GM19240 (cell line): Measurements from ENCODE around the gene AMT.
A peak's percentile ranks its signal among the peaks of the same experiment; 100 is the strongest.
"Not testable (repeated sequence)": the region's sequence is repeated elsewhere in the genome, so short reads cannot be mapped to it uniquely, and the experiment has no call there.

Experiments used
- DNase-seq: peaks from one replicate; pipeline ENCODE4 v3.0.0; 2011; ENCODE audit warnings: low spot score; ENCODE audit not compliant: insufficient read length

Gene AMT

DNA sequence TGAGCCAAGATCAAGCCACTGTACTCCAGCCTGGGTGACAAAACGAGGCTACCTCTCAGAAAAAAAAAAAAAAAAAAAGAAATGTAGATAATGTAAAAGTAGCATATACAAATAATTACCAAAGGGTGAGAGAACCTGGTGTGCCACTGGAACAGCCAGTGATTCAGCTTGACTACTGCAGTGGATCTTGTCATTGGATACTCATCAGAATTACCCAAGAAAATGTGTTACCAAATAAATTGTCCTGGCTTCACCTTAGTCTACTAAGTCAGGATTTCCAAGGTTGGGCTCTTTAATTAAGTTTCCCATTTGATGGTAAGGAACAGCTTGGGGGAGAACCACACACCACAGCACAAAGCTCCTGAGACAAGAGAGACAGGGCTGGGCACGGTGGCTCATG, 5.3 kb upstream of the AMT start:
- no peak for DNase-seq

DNA sequence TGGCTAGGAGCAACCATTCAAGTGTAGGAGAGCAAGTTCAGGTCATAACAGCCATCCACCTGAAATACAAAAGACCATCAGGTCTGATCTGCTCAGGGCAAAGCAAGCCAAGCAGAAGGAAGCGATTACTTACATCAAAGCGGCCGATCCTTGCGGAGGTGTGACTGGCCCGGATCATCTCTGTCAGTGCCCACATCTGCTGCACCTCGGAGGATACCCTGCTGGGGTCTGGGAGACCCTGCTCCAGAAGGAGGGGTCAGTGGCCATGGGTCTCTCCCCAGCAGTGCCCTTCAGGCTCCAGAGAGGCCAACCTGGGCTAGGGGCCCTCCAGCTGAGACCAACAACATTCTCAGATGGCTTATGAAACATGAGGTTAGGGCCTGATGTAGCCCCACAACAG, 2.5 kb upstream of the AMT start:
- no peak for DNase-seq

DNA sequence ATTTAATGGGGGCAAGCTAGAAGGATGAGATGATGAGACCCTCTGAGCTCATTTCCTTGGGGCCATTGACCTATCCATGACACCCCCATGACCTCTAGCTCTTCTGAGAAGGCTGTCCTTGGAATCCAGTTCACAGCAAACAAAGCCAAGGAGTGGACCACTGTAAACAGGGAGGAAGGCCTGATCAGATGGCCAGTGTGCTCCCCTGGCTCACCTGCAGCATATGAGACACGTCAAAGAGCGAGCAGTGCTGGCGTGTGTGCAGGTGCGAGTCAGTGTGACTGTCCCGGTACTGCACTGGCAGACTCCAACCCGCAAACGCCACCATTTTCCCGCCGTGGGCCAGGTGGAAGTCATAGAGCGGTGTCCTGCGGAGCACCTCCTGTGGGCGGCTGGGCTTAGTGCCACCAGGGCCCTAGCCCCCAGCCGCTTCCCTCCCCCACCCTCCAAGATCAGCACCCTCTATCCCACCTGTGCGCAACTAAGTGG, 339 bp downstream of the AMT start:
- no peak for DNase-seq

DNA sequence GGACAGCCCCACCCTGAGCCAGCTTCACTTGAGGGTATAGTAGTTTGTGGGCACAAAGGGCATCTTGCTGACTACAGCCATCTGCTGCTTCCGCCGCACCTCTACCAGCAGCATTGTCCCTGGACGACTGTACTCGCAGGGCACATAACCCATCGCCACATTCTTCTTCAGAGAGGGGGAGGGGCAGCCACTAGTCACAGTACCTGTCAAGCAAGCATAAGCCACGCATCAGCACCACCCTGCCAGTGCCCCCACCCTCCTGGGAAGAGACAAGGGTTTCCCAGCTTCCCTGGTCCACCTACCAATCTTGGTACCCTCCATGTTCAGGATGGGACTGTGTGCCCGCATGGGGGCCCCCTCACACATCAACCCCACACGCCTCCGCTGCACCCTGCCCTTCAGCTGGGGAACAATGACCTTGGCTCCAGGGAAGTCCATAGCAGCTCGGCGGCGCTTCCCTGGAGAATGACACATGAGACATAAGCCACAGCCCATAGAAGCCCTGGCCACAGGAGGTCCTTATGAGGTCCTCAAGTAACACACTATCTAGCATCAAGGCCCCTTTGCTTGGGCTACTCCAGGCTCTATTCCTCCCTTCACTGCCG, 4.7 kb downstream of the AMT start:
- DNase-seq = no peak

DNA sequence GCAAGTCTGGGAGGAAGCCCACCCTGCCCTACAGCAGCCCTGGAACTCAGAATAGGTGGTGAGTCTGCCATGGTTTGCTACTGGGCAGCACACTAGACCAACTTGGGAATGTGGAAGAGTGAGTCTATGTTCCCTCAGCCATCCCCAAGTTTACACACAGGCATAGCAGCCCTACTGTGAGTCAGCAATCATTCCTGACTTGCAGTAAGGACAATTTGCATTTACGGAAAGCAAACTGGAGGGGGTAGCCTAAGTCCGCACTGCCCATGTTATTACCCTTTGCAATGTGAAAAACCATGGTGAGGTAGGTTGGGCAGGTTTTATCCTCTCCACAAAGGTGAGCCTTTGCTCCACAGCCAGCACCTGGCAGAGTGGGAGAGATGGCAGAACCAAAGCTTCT, 5.4 kb downstream of the AMT start:
- no peak for DNase-seq

DNA sequence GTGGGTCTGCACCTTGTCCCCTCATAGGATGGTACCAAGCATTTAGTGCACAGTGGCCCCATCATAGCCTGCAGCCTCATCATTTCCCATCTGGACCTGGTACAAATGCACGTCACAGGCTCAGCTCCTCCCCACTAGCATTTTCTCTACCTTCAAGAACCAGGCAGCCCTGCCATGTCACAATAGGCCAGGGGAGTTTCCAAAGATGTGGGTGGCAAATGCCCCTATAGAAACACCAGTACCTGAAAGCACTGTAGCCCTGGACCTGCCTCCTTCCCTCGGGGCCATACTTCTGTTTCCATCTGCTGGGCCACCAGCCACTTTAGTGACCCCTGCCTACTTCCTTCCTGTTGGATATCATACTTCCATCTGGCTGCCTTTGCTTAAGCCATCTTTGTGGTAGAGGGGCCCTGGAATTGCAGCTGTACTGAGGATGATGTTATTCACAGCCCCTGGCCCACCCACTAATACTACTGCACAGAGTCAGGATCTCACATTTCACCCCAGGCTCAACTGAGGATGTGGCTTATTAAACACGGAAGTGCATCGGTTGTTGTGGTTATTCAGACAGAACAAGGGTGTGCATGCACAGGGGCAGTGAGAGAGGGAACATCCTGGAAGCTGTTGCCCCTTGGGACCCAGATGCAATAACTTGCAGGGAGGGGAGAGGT, 6.2 kb downstream of the AMT start:
- DNase-seq = no peak

DNA sequence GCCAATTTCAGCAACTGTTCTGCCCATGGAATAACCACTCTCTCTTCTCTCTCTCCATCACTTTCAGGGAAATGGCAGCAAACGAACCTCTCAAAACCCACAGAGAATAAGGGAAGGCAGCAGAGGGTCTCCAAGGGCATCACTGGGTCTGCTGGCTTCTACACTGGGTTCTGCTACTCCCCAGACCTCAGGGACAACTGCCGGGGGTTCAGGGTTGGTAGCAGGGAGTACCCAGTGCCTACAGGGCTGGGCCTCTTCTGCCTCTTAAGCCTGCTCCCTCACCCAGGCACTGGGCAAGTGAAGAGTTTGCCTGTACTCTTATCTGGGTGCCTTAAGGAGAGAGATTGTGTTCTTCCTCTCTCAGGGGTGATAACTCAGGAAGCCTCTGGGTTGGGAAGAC, 7.5 kb downstream of the AMT start:
- no peak for DNase-seq

DNA sequence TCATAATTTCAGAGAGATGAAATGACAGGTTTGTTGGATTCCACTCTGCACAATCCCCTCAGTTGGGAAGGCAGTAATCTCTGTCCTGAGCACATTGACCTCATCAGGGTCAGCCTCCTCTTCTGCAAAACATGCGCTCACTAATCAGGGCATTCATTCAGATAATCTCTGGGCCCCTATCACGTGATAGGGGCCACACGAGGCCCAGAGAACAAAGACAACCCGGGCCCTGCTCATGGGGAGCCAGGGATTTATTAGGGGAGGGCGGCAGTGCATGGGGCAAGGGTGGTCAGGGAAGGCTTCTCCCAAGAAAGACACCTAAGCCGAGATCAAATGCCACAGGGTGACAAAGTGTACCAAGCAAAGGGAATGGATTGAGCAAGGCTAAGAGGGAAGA, 8.9 kb downstream of the AMT start:
- no peak for DNase-seq

DNA sequence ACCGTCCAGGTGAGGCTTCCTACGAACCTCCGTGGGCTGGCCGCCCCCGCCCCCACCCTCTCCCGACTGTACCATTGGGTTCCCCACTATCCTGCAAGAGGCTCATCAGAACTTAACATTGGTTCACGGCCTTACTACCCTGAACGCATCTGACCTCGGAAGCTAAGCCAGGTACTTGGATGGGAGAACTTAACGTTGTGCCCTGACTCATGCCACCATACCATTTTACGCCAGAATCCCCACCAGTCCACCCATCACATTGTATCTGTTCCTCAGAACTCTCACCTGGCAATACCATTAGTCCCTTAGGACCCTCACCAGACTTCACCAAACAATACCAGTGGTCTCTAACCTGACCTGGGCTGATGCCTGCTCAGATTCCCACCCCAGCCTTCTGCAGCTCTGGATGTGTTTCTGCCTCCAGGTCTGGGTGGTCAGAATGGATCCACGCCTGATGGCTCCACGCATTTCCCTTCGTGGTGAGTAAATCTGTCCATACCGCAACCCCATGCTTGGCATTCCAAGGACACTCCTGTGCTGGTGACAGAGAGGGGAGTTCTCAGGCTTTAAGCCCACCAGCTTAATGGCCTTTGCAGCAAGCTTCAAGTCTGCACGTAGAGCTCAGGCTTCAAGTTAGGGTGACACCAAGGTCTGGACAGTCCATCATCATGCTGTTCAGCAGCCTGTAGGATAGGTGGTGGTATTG, 9.5 kb downstream of the AMT start:
- DNase-seq = no peak

DNA sequence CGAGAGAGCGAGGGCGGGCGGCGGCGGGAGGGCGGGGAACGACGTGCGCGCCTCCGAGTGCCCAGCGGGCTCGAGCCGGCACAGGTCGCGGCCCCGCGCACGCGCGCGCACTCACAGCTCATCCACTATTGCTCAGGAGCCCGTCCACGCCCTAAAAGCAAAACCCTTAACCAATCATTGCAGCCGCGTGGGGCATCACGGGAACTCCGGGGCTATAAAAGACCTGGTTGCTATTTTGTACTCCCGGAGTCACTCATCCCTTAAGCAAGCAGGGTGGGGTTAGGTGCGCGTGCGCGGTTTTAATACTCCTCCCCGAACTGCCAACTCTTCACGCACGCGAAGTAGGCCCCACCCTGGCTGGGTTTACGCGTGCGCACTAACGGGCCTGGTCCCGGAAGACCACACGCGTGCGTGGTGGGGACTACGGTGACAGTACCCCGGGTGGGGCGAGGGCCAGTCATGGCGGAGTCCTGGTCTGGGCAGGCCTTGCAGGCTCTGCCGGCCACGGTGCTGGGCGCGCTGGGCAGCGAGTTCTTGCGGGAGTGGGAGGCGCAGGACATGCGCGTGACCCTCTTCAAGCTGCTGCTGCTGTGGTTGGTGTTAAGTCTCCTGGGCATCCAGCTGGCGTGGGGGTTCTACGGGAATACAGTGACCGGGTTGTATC, 10.2 kb downstream of the AMT start, which contains the start of the genes RHOA and TCTA:
Gene RHOA (minus strand): TSS at position 9 of the 664 bp plus-strand sequence. CDS start 36,387 bp downstream, outside the sequence.
Gene TCTA (plus strand): TSS at position 456 of the 664 bp plus-strand sequence. CDS start 4 bp downstream, at position 460.
- peak; percentile 93 for DNase-seq

DNA sequence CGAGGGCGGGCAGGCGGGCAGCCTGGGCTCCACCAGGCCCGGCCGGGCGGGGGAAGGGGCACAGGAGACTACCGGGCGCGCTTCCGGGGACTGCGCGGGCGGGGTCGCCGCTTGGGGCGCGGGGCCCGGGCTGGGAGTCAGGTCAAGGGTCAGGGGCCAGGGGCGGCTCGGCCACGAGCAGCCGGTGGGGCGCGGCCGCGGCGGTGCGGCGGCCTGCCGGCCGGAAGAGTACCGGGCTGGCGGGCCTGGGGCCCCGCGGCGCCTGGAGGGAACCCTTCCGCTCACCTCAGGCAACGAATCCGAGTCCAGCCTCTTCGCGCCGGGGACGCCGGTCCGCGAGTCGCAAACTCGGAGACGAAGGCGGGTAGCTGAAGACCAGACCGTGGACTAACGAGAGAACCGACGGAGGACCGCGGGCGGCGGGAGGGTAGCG, 10.7 kb downstream of the AMT start:
- no peak for DNase-seq

DNA sequence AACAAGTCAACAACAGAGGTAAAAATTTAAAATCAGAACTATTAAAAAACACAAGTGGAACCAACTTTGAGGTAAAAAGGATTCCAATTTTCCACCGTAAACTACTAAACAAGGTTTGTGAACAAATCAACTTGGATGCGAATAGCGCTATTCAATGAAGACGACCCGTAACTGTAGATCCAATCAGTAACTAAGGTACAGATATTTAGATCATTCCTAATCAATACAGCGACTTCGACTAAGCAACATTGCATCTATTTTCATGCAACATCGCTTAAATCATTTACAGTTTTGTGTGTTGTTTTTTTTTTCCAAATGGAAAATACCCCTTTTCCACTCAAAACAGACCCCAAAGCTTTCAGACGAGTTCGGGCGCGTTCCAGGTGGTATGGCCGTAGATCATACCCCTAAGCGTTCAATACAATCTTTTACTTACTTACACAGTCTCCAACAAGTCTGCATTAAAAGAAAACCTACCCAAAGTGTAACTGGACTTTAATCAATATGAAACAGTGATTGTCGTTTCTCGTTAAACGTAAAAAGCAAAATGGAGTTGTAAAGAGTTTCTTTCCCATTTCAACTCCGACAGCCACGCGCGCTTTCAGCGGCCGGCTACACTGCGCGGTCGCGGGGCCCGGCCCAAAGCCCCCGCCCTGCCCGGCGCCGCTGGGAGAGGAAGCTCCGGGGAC, 11.3 kb downstream of the AMT start:
- no peak for DNase-seq

DNA sequence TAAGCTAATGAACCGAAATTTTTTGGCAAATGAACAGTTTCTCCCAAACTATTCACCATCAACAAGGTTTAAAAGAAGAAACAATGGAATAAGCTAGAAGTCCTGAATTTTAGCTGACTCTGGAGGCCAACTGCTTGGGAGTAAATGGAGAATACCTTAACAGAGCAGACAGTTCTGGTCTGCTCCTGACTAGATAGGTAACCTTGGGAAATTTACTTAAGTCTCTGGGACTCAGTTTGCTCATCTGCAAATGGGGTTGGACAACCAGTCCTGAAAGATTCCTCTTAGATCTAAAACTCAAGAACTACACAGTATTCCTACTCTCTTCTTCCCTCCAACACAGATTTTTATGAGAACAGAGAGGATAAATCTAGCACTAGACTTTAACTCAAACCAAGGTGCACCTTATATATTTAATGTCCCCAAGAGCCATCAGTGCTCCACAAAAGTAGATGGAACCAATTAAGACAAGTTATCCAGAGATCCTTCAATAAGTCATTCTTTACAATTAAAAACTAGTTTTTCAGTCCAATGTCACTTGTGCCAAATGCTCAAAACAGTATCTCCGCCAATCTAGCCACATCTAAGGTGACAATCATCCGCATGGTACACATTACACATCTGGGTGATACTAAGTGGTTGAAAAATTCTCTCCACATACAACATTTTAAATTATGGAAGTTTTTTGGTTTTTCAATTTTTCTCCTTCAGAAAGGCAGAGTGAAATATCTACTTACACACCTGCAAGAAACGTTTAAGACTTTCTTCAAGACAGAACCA, 12.0 kb downstream of the AMT start:
- DNase-seq = no peak

DNA sequence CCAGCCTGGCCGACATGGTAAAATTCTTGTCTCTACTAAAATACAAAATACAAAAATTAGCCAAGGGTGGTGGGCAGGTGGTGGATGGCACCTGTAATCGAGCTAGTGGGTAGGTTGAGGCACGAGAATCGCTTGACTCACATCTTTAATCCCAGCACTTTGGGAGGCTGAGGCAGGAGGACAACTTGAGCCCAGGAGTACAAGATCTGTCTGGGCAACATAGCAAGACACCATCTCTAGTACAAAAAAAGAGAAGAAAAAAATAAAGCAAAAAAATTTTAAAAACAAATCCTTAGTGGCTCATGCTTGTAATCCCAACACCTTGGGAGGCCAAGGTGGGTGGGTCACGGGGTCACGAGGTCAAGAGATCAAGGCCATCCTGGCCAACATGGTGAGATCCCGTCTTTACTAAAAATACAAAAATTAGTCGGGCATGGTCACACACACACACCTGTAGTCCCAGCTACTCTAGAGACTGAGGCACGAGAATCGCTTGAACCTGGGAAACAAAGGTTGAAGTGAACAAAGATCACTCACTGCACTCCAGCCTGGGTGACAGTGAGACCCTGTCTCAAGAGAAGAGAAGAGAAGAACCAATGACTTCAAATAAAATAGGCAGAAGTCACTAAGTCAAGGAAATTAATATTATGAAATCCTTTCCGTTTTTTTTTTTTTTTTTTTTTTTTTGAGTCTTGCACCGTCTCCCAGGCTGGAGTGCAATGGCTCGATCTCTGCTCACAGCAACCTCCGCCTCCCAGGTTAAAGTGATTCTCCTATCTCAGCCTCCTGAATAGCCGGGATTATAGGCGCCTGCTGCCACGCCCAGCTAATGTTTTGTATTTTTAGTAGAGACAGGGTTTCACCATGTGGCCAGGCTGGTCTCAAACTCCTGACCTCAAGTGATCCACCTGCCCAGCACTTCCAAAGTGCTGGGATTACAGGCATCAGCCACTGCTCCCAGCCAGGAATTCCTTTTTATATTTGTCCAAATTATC, 15.4 kb downstream of the AMT start:
- no peak for DNase-seq

DNA sequence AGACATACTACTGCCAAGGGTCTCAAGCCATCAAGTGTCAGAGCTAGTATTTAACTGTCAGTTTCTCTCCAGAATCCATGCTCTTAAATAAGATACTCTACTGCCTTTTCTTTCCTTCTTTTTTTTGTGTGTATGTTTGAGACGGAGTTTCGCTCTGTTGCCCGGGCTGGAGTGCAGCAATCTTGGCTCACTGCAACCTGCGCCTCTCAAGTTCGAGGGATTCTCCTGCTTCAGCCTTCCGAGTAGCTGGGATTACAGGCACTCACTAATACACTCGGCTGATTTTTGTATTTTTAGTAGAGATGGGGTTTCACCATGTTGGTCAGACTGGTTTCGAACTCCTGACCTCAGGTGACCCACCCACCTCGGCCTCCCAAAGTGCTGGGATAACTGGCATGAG, 16.7 kb downstream of the AMT start:
- DNase-seq = not testable (repeated sequence)

DNA sequence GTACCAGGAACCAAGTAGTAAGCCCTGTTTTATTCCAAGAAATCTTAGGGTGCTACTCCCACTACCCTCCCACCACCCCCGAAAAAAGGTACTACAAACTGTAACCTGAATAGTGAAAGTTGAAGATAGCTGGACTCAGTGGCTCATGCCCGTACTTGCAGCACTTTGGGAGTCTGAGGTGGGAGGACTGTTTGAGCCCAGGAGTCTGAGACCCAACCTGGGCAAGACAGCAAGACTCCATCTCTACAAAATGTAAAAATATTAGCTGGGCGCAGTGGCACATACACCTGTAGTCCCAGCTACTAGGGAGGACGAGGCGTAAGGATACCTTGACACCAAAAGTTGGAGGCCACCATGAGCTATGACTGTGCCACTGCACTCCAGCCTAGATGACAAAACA, 18.4 kb downstream of the AMT start:
- no peak for DNase-seq

DNA sequence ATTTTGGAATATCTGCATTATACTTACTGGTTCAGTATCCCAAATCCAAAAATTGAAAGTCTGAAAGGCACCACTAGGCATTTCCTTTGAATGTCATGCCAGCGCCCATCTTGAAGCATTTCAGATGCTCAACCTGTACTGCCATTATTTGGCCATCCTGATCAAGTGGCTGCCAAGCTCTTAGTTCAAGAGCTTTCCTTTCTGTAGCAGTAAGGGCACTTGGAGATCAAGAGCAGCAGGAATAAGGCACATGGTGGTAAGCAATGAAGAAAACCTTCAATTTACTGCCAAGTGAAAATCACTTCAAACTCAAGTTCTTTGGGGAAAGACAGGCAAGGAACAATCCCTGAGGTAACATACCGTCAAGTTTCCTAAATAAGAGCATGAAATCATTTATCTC, 20.5 kb downstream of the AMT start:
- DNase-seq = no peak

DNA sequence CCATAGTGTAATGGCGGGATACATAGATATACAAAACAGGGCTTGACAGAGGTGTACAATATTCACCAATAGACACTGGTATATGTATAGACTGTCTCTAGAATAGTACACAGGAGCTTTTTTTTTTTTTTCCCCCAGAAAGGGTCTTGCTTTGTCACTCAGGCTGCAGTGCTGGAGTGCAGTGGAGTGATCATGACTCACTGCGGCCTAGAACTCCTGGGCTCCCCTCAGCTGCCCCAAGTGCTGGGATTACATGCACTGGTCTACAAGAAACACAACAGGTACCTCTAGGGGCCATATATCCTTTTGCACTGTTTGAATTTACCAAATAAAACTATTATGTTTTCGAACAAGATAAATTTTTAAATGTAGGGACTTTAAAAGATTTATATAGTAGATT, 22.8 kb downstream of the AMT start:
- DNase-seq = no peak

DNA sequence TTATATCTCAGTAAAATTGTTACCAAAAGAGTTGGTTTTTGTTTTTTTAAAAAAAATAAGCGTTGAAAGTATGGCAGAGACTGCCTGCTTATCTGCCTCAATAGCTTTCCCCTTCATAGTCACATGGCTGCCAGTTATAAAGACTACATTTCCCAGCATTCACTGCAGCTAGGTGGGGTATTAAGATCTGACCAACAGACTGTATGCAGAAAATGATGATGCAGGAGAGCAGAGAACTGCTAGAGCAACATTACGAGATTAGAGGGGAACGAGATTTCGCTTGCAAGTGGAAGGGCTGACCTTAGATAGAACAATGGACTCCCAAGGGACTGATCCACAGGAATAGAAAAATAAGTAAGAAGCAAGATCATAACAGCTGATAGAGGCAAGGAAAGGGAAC, 24.8 kb downstream of the AMT start:
- no peak for DNase-seq
